PC-3 (cell line): ENCODE data around the gene NPBWR2. TPM values are rescaled to one million over a fixed set of nuclear protein-coding genes. Genes with fewer than 3 reads are reported as not detected.

Source experiments
- ATAC-seq: fragments of 200-7000 bp; cut with Tn5 transposase; 2 replicates; pipeline ENCODE4 v1.9.1; 2020; ENCODE audit warnings: mild to moderate bottlenecking, moderate library complexity
- BruUV-seq: library from RNA; stranded (reverse); fragments of 400-500 nt; replicated peaks from 2 replicates; lab custom pipeline; 2021; lab: Mats Ljungman, UMichigan
- CTCF ChIA-PET: fragments of 300-600 bp; sonication (Branson Sonifier 250); formaldehyde crosslinking; loops from one replicate; lab custom pipeline; 2022; ENCODE audit warnings: antibody characterized with exemption; lab: Charles Lee
- POLR2A ChIA-PET: fragments of 300-600 bp; sonication (Branson Sonifier 250); formaldehyde crosslinking; loops from one replicate; lab custom pipeline; 2022; ENCODE audit warnings: antibody characterized with exemption; ENCODE audit not compliant: unreplicated experiment; lab: Charles Lee
- DNase-seq: peaks from one replicate; pipeline ENCODE4 v3.0.0-alpha.2; 2015
- H2AFZ ChIP-seq: fragments of 300-600 bp; sonication (generic); 2 replicates; pipeline ENCODE4 v1.6.0; 2016; ENCODE audit warnings: antibody characterized with exemption, low read length
- H3F3A ChIP-seq: fragments of 300-600 bp; sonication (generic); one replicate; pipeline ENCODE4 v1.6.0; 2017; ENCODE audit warnings: antibody characterized with exemption, low read length, control low read depth, mild to moderate bottlenecking; ENCODE audit not compliant: unreplicated experiment
- H3K27ac ChIP-seq: fragments of 300-600 bp; sonication (generic); 2 replicates; pipeline ENCODE4 v1.5.1; 2016; ENCODE audit warnings: mild to moderate bottlenecking, low read length
- H3K27me3 ChIP-seq: fragments of 300-600 bp; sonication (generic); 2 replicates; pipeline ENCODE4 v1.6.1; 2016; ENCODE audit warnings: low read length, mixed read lengths
- H3K36me3 ChIP-seq: fragments of 300-600 bp; sonication (generic); 2 replicates; pipeline ENCODE4 v1.6.1; 2016; ENCODE audit warnings: low read depth, mixed run types, low read length, mixed read lengths
- H3K4me1 ChIP-seq: fragments of 300-600 bp; sonication (generic); 2 replicates; pipeline ENCODE4 v1.5.1; 2016; ENCODE audit warnings: low read length; ENCODE audit not compliant: insufficient read depth
- H3K4me2 ChIP-seq: fragments of 300-600 bp; sonication (generic); 2 replicates; pipeline ENCODE4 v1.6.0; 2016; ENCODE audit warnings: low read length
- H3K4me3 ChIP-seq: fragments of 300-600 bp; sonication (generic); 2 replicates; pipeline ENCODE4 v1.5.1; 2016; ENCODE audit warnings: mild to moderate bottlenecking, low read length, mixed read lengths
- H3K79me2 ChIP-seq: fragments of 300-600 bp; sonication (generic); 2 replicates; pipeline ENCODE4 v1.6.1; 2017; ENCODE audit warnings: low read length, mixed read lengths
- H3K9ac ChIP-seq: fragments of 300-600 bp; sonication (generic); 2 replicates; pipeline ENCODE4 v1.6.0; 2016; ENCODE audit warnings: mild to moderate bottlenecking, low read length
- H3K9me2 ChIP-seq: fragments of 300-600 bp; sonication (generic); replicated peaks from 2 replicates; pipeline ENCODE4 v1.6.1; 2016; ENCODE audit warnings: mixed run types, low read length, mixed read lengths
- H3K9me3 ChIP-seq: fragments of 300-600 bp; sonication (generic); 2 replicates; pipeline ENCODE4 v1.6.1; 2016; ENCODE audit warnings: low read length, mixed read lengths
- H4K20me1 ChIP-seq: fragments of 300-600 bp; sonication (generic); 2 replicates; pipeline ENCODE4 v1.6.1; 2016; ENCODE audit warnings: low read length, mixed read lengths
- CTCF ChIP-seq: fragments of 300-600 bp; sonication (generic); conservative IDR thresholded peaks from 2 replicates; pipeline ENCODE4 v1.5.1; 2017; ENCODE audit warnings: antibody characterized with exemption, low read depth, mild to moderate bottlenecking, low read length
- EZH2 ChIP-seq: fragments of 300-600 bp; sonication (generic); IDR thresholded peaks from one replicate; pipeline ENCODE4 v1.6.1; 2017; ENCODE audit warnings: antibody characterized with exemption, mild to moderate bottlenecking, low read length; ENCODE audit not compliant: unreplicated experiment
- EZH2phosphoT487 ChIP-seq: fragments of 300-600 bp; sonication (generic); IDR thresholded peaks from 2 replicates; pipeline ENCODE4 v1.6.1; 2018; ENCODE audit warnings: mild to moderate bottlenecking, antibody characterized with exemption, low read length, borderline replicate concordance
- intact Hi-C: fragments of 100-400 bp; cut with micrococcal nuclease; formaldehyde crosslinking; loops from 2 replicates; pipeline ENCODE4 v1.9.0; 2023
- total RNA-seq: library from RNA; depleted of rRNA; stranded (reverse); fragments of >200 nt; gene quantifications from 2 replicates; pipeline ENCODE4 v1.2.3, GENCODE V29; 2014

NPBWR2 gene
- total RNA-seq, 1 experiment from 2014 or later: not detected

- ATAC-seq (no peak), DNase-seq (no peak)
- Histone ChIP-seq H3F3A (no peaks in the 10 kb centered on the region), H3K9ac (no peak overlapping the region), H3K27ac (no peak overlapping the region), H3K4me3 (peak overlapping the region; percentile 97), H3K4me2 (peak overlapping the region; percentile 100), H3K9me3 (no peaks in the 10 kb centered on the region), H3K36me3 (no peaks in the 10 kb centered on the region), H3K79me2 (peaks cover 19% of the 10 kb centered on the region), H4K20me1 (no peaks in the 10 kb centered on the region), H3K27me3 (no peaks in the 10 kb centered on the region), H3K4me1 (peaks cover 16% of the 10 kb centered on the region), H3K9me2 (no peaks in the 10 kb centered on the region), H2AFZ (no peak overlapping the region)
- POLR2A ChIA-PET: no interaction called here
- CTCF ChIA-PET: no interaction called here
- TF ChIP-seq EZH2phosphoT487: no peak
- intact Hi-C loops: no loop called here
- no TSS peak for BruUV-seq
Observed at GRCh38 chr20:64077876-64078551, 29.4 kb downstream of the NPBWR2 start.

- H3K36me3 ChIP-seq: no peaks in the 10 kb centered on the region
- no peaks in the 10 kb centered on the region for H3F3A ChIP-seq
- no peaks in the 10 kb centered on the region for H3K9me3 ChIP-seq
- no peak overlapping the region for H3K9ac ChIP-seq
- intact Hi-C loops: no loop called here
- H3K4me3 ChIP-seq: no peak overlapping the region
- no peaks in the 10 kb centered on the region for H4K20me1 ChIP-seq
- peaks cover 19% of the 10 kb centered on the region for H3K79me2 ChIP-seq
- ATAC-seq (no peak), DNase-seq (no peak)
- H3K4me1 ChIP-seq: peaks cover 13% of the 10 kb centered on the region
- no peak for TF ChIP-seq CTCF
- TF ChIP-seq EZH2phosphoT487: no peak
- TF ChIP-seq EZH2: no peak
- ChIA-PET POLR2A (no interaction called here), CTCF (no interaction called here)
- no TSS peak for BruUV-seq
- H2AFZ ChIP-seq: no peak overlapping the region
- no peak overlapping the region for H3K4me2 ChIP-seq
- H3K27me3 ChIP-seq: no peaks in the 10 kb centered on the region
- no peaks in the 10 kb centered on the region for H3K9me2 ChIP-seq
- H3K27ac ChIP-seq: no peak overlapping the region
Observed at GRCh38 chr20:64077541-64077875, 29.9 kb downstream of the NPBWR2 start.

- H3K36me3 ChIP-seq: no peaks in the 10 kb centered on the region
- no TSS peak for BruUV-seq
- H3K27ac ChIP-seq: no peak overlapping the region
- H3K4me3 ChIP-seq: no peak overlapping the region
- H2AFZ ChIP-seq: no peak overlapping the region
- H3K9me2 ChIP-seq: no peaks in the 10 kb centered on the region
- peaks cover 19% of the 10 kb centered on the region for H3K79me2 ChIP-seq
- ATAC-seq: no peak
- H3F3A ChIP-seq: no peaks in the 10 kb centered on the region
- no peak overlapping the region for H3K4me2 ChIP-seq
- CTCF ChIA-PET: no interaction called here
- H3K9me3 ChIP-seq: no peaks in the 10 kb centered on the region
- intact Hi-C loops: no loop called here
- no peak for TF ChIP-seq EZH2
- TF ChIP-seq EZH2phosphoT487: no peak
- no peak for TF ChIP-seq CTCF
- no peak overlapping the region for H3K9ac ChIP-seq
- no peaks in the 10 kb centered on the region for H4K20me1 ChIP-seq
- peaks cover 13% of the 10 kb centered on the region for H3K4me1 ChIP-seq
- DNase-seq: no peak
- POLR2A ChIA-PET: no interaction called here
- no peaks in the 10 kb centered on the region for H3K27me3 ChIP-seq
Observed at GRCh38 chr20:64077094-64077493, 30.3 kb downstream of the NPBWR2 start.
